HG03354 (cell line): ENCODE measurements around the gene UBE2S.
"Not testable (repeated sequence)": the region's sequence is repeated elsewhere in the genome, so short reads cannot be mapped to it uniquely, and the experiment has no call there.

ENCODE experiments used
- ATAC-seq: cut with Tn5 transposase; IDR thresholded peaks from one replicate; pipeline ENCODE4 v1.9.1; 2021; ENCODE audit warnings: mild to moderate bottlenecking; ENCODE audit not compliant: unreplicated experiment, poor library complexity, severe bottlenecking

UBE2S gene

DNA sequence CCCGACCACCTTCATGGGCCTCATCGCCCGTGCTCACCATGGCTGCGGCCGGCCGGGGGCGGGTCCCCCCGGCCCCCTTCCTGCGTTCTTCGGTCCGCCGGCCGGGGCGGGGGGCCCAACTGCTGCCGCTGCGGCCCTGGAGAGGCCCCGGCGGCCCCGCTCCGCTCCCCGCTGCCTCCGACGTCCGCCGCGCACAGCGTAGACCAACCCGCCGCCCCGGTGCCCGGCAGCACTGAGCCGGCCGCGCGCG lies at the start of gene UBE2S:
UBE2S (minus strand) TSS at position 239 of the 250 bp plus-strand sequence; CDS start at position 40, 199 bp downstream.
- ATAC-seq, result peak; percentile 12

DNA sequence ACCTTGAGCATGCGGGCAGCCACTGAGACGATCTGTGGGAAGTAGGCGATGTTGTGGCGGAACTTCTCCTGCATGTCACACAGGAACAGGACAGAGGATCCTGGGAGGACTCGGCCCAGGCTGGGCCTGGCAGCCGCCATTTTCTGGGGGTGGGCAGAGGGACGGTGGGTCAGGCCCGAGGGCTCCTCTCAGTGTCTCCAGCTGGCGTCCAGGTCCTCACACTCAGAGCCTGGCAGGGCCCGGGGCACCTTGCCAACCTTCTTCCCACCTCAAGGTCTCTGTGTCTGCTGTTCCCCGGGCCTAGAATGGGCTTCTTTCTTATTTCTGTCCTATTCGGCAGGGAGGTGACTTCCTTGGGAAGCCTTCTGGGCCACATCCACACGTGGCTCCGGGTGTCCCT lies 48.8 kb upstream of the UBE2S start:
- no peak for ATAC-seq

- ATAC-seq, result no peak
Measured at GRCh38 chr19:55455576-55456235, 48.1 kb upstream of the UBE2S start.

DNA sequence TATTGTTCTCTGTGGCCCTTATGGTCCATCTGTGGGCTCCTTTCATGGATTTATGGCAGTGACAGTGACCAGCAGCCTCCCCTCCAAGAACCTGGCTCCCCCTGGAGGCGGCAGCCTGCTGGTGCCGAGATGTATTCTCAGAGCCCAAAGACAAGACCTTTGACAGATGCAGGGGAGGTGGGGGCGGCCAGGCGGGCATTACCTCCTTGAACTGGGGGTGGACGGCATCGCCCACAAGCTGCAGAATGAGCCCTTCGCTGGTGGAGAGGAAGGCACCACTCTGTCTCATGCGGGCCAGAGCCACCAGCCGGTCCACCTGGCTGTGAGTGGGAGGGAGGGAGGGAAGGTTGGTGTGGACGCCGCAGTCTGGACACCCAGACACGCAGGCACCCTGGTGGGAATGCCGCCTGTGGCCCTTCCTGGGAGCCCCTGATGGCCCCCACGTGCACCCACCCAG lies 47.2 kb upstream of the UBE2S start:
- ATAC-seq, result no peak

DNA sequence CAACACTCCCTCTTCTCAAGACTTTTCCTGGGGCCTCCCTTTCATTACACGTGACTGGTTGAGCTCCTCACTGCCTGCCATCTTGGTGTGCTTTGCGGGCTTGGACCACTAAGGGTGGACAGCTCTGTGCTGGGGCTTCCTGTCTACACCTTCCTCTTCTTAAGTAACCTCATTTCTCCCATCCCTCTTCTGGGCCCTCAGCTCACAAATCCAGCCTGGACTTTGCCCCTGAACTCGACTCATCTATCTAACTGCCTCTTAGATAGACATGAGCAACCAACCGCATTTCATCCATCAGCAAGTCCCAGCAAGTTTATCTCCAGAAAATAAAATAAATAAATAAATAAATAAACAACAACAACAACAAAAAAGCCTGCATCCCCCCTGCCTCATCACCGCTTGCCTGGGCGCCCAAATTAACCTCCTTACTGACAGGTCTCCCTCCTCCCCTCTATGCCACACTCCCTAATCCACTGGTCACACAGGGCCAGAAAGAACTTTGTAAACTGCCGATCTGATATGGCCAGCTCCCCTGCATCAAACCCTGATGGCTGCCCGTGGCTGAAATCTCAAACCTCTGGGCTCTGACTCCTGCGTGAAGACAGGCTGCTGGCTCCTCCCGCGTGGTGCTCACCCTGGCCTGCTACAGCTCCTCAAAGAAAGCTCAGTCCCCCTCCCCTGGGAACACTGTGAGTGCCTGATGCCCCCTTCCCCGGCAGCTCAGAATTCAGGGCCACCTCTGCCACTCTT lies 46.1 kb upstream of the UBE2S start:
- ATAC-seq, result no peak

DNA sequence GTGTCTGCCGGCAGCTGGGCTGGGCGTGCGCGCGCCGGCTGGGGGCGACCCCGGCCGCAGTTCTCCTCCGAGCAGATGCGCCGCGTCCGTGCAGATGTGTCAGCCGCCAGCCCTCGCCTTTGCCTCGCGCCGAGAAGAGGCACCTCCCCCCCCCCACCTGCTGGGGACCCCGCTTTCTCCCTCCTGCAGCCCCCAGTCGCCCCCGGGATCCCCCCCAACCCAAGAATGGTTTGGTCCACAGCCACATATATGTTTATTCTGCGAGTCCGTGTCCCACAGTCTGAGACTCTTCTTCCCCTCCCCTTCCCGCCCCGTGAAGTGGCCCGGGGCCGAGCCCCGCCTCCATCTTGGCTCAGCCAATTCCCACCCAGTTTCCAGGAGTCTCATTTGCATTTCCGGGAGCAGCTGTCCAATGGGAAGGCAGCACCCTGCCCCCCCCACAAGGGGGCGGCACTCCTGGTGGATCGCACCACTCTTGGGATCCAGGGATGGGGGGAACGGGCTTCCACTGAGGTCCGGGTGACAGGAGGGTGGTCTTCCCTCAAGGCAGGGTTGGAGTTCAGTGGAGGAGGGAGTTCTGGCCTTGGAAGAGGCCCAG lies 45.3 kb upstream of the UBE2S start:
- ATAC-seq, result no peak

DNA sequence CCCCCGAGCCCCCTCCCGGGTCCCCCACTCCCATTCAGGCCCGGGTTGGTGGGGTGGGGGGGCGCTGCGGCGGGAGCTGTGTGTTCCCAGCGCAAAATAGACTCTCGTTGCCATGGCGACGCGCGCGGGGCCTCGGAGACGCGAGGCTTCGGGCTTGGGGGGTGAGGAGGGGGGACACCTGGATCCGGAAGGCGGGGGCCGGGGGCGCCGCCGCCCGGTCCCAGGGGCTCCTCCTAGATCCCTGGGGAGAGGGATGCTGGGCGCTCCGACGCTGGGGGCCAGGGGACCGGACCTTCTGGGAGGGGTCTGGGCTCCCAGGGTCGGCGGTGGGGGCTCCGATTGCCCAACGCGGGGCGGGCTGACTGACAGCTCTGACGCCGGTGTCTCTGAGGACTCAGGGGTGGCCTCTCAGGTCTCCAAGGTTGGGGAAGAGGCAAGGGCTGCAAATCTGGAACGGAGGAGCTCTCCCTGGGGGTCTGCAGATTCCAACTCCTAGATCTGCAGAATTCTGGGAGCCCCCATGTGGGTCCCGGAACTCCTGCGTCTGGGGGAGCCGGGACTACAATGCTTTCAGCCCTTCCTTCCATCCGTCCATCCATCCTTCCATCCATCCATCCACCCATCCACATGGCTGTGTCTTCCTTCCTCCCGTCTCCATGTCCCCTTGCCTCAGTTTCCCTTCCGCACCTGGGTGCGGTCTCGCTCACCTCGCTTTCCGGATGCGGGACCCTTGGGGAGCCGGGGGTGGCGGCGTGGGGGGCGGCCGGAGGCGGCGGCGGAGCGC lies 44.6 kb upstream of the UBE2S start:
- ATAC-seq, result no peak

- no peak for ATAC-seq
Measured at GRCh38 chr19:55451163-55451964, 43.8 kb upstream of the UBE2S start.

DNA sequence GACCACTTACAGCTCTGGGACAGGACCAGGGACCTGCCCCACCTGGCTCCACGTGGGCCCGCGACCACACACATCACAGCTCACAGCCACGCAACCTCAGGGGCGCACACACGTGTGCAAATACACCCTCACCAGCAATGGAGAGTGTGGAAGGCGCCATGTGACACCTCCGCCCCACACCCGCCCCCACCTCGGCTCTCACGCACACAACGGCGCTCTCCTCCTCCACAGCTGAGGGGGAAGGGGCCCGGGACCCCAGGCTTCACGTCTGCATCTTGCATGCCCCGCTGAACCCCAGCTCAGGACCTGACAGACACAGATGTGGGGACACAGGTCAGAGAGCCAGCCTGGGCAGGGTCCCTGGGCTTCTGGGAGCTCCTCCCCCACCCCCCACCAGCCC lies 41.9 kb upstream of the UBE2S start:
- no peak for ATAC-seq

DNA sequence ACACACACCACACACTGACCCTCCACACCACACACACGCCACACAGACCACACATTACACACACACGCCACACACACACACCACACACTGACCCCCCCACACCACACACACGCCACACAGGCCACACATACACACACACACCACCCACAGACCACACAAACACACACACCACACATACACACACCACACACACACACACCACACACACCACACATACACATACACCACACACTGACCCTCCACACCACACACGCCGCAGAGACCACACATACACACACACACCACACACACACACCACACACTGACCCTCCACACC lies 40.5 kb upstream of the UBE2S start:
- not testable (repeated sequence) for ATAC-seq

DNA sequence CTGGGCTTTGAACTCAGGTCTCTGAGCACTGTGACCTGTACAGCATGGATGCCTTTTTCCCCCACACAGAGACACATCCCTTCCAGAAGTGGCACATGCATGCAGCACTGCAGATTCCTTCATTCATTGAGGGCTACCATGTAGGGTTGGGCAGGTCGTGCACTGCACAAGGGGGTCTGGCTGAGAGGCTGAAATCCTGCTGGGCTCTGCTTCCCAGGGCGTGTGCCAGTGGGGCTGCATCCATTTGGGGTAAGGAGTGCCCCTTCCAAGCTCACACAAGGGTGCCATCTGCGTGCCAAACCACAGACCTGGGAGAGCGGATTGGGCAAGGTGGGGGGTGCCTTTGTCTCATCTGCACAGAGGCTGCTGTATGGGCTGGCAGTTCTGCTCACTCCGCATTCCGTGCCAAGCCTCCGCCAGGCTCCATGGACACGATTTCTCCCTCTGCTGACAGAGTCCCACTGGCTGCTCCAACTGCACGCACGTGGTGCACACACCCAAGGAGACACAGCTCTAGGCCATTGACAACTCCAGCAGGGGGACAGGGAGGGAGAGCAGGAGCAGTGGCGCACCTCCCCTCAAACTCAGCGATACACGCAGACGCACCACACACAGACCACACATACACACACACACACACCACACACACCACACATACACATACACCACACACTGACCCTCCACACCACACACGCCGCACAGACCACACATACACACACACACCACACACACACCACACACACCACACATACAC lies 40.0 kb upstream of the UBE2S start:
- ATAC-seq, result no peak

GRCh38 chr19:55446060-55446459 lies 38.5 kb upstream of the UBE2S start:
- ATAC-seq, result no peak

DNA sequence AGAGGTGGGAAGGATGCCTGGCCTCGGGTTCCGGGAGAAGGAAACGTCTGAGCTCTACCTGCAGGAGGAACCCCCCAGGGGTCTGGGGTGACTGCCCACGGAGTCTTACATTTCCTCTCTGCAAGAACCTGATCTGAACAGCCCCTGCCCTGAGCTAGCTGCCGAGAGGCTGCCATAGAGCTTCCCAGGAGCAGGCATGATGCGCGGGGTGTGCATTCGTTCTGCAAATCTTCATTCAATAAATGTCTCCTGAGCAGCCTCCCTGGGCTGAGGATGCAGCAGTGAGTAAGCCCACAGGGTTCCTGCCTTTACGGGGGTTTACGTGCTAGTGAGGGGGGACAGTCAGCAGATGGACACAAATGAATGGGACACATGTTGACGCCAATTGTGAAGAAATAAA lies 37.1 kb upstream of the UBE2S start:
- no peak for ATAC-seq

DNA sequence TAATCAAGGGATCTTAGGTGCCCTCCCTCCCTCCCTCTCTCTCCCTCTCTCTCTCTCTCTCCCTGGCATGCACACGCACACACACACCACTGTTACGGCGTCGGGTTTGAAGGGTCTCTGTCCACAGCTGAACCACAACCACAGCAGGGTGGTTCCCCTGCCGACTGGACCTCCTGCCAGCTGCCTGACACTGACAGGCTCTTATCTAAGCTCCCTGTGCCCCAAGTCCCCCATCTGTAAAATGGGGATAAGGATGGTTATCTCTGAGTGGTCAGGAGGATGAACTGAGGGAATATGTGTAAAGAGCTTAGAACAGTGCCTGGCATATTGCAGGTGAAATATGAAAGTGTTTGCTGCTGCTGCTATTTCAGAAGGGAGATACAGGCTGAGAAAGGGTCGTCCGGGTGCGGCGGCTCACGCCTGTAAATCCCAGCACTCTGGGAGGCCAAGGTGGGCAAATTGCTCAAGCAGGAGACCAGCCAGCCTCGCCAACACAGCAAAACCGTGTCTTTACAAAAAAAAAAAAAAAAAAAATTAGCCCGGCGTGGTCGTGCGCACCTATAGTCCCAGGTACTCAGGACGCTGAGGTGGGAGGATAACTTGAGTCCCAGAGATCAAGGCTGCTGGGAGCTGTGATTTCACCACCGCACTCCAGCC lies 36.4 kb upstream of the UBE2S start:
- ATAC-seq, result no peak

DNA sequence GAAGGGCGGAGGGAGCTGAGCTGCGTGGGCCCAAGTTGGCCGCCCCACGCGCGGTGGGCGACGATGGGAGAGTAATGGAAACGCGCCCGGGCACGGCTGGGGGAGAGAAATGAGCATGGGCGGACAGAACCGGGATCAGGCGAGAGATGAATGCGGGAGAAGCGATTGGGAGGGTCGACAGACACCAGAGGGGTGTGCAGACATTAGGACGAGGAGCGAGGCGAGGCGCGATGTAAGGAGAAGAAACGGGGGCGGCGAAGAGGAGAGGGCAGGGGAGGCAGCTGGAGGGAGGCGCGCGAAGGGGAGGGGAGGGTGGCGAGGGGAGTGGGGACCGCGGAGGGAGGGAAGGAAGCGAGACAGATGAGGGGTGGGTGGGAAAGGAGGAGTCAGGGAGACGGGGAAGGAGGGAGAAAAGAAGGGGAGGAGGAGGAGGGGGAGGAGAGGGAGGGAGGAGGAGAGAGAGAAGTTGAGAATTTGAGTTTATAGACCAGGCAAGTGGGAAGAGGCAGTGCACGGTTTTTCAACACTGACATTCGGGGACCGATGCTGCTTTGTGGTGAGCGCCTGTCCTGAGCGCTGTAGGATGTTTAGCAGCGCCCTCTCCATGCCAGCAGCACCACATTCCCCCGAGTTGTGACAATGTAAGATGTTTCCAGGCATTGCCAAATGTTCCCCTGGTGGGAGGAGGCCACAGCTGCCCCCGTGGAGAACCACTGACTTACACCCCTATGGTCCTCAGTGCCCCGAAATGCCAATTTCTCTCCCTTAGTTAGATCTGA lies 35.6 kb upstream of the UBE2S start, which contains the start of gene SHISA7:
SHISA7 (minus strand) TSS at position 256 of the 779 bp plus-strand sequence. CDS start 437 bp downstream, outside the sequence.
- ATAC-seq, result no peak

- ATAC-seq, result no peak
Measured at GRCh38 chr19:55442372-55442961, 34.9 kb upstream of the UBE2S start.

GRCh38 chr19:55441692-55442321 lies 34.2 kb upstream of the UBE2S start:
- no peak for ATAC-seq
